PC-3 (cell line): Measurements from ENCODE around the gene LAMB4.

Source experiments
- CTCF ChIP-seq: fragments of 300-600 bp; sonication (generic); conservative IDR thresholded peaks from 2 replicates; pipeline ENCODE4 v1.5.1; 2017; ENCODE audit warnings: antibody characterized with exemption, low read depth, mild to moderate bottlenecking, low read length
- EZH2 ChIP-seq: fragments of 300-600 bp; sonication (generic); IDR thresholded peaks from one replicate; pipeline ENCODE4 v1.6.1; 2017; ENCODE audit warnings: antibody characterized with exemption, mild to moderate bottlenecking, low read length; ENCODE audit not compliant: unreplicated experiment

- TF ChIP-seq CTCF = no peak
- TF ChIP-seq EZH2 = no peak
Measured at GRCh38 chr7:108147031-108147563, 16.9 kb upstream of the LAMB4 start.
